CD4-positive, alpha-beta T cell (primary cell): Measurements from ENCODE around the gene ZNF592. TPM values are rescaled to one million over a fixed set of nuclear protein-coding genes. Genes with fewer than 3 reads are reported as not detected.

Experiments
- ATAC-seq: fragments of 200-7000 bp; cut with Tn5 transposase; one replicate; pipeline ENCODE4 v1.10.0; 2022; ENCODE audit warnings: mild to moderate bottlenecking; ENCODE audit not compliant: poor library complexity
- CTCF ChIA-PET: fragments of 350-600 bp; sonication (Branson Sonifier 250); formaldehyde crosslinking; loops from one replicate; lab custom pipeline; 2021; ENCODE audit warnings: antibody characterized with exemption, inconsistent platforms; lab: Charles Lee
- POLR2A ChIA-PET: fragments of 350-600 bp; sonication (Branson Sonifier 250); formaldehyde crosslinking; loops from one replicate; lab custom pipeline; 2021; ENCODE audit warnings: antibody characterized with exemption, inconsistent platforms; lab: Charles Lee
- DNase-seq, 14 experiments: peaks; one replicate each; pipeline ENCODE4 v3.0.0-alpha.2; 2013 to 2020; ENCODE audit warnings: mixed read lengths in 2 of 14
- H3K27ac ChIP-seq, 2 donors: one replicate each; pipeline versions ENCODE4 v1.5.1 to v1.7.0; 2013; ENCODE audit warnings: low read length in 2 of 2, low read depth in 1 of 2, mild to moderate bottlenecking in 1 of 2
- H3K27me3 ChIP-seq, 2 experiments: 1 replicate in 1 of 2; 2 replicates in 1 of 2; pipeline versions ENCODE4 v1.6.1 to v1.7.0; 2013; ENCODE audit warnings: low read length in 2 of 2, control low read depth in 1 of 2, mild to moderate bottlenecking in 1 of 2, moderate library complexity in 1 of 2; ENCODE audit not compliant: insufficient read depth in 2 of 2, control insufficient read depth in 1 of 2
- H3K36me3 ChIP-seq: one replicate; pipeline ENCODE4 v1.6.1; 2013; ENCODE audit warnings: low read length, control low read depth; ENCODE audit not compliant: insufficient read depth
- H3K4me1 ChIP-seq: one replicate; pipeline ENCODE4 v1.6.1; 2013; ENCODE audit warnings: low read length, control low read depth; ENCODE audit not compliant: insufficient read depth
- H3K4me3 ChIP-seq: one replicate; pipeline ENCODE4 v1.5.1; 2013; ENCODE audit warnings: mild to moderate bottlenecking, low read length, moderate library complexity
- H3K9me3 ChIP-seq, 2 experiments: 1 replicate in 1 of 2; 2 replicates in 1 of 2; pipeline versions ENCODE4 v1.6.1 to v1.7.0; 2013; ENCODE audit warnings: low read length in 2 of 2, mild to moderate bottlenecking in 2 of 2, control low read depth in 1 of 2, moderate library complexity in 1 of 2; ENCODE audit not compliant: control insufficient read depth in 1 of 2, insufficient read depth in 1 of 2
- H3K27ac Mint-ChIP-seq: one replicate; pipeline ENCODE4 v1.8.0; 2020; ENCODE audit warnings: mixed read lengths
- H3K27me3 Mint-ChIP-seq: one replicate; pipeline ENCODE4 v1.8.0; 2021; ENCODE audit warnings: mixed read lengths
- H3K36me3 Mint-ChIP-seq: one replicate; pipeline ENCODE4 v1.8.0; 2021; ENCODE audit warnings: low read depth, mixed read lengths
- H3K4me1 Mint-ChIP-seq: one replicate; pipeline ENCODE4 v1.8.0; 2021; ENCODE audit warnings: low read depth, mixed read lengths
- H3K4me3 Mint-ChIP-seq: one replicate; pipeline ENCODE4 v1.8.0; 2020; ENCODE audit warnings: mild to moderate bottlenecking, mixed read lengths
- H3K9me3 Mint-ChIP-seq: one replicate; pipeline ENCODE4 v1.8.0; 2020; ENCODE audit warnings: mixed read lengths
- intact Hi-C, 2 experiments: fragments of 100-400 bp; cut with DNase I in 1 of 2; cut with micrococcal nuclease in 1 of 2; formaldehyde crosslinking; loops; one replicate each; pipeline versions ENCODE4 v1.15.1 to v1.9.0; 2023 to 2025; cut with DNase I, micrococcal nuclease
- total RNA-seq, 174 experiments: library from RNA in 2 of 174; stranded (reverse) in 2 of 174; gene quantifications; one replicate each; pipeline ENCODE4 v1.2.3 and lab custom pipeline; 2021 to 2026
- TF ChIP-seq, protein P1 (sequence below): fragments of 200-600 bp; IDR thresholded peaks from one replicate; pipeline ENCODE4 v1.8.0; 2022; ENCODE audit warnings: antibody characterized with exemption, mild to moderate bottlenecking

Gene ZNF592
- total RNA-seq, 2 experiments from 2014 or later = 37.5 to 38.2 TPM

DNA sequence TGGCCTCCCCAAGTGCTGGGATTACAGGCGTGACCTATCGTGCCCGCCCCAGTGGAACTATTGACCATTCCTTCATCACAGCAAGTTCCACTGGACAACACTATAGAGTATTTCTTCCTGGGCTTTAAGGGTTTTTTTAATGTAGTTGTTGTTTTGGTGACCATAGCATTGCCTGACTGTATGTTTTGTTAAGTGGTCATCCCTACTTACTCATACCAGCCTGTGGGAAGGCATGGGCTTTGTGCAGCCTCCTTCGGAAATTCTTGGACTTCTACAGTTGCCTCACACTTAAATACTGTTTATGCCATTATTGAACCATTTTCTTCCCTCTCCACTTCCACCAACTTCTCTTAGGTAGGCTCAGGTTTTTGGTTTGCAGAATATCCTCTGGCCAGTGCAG lies 48.8 kb downstream of the ZNF592 start:
- no peak overlapping the region for H3K27ac ChIP-seq
- TF ChIP-seq, protein P1, sequence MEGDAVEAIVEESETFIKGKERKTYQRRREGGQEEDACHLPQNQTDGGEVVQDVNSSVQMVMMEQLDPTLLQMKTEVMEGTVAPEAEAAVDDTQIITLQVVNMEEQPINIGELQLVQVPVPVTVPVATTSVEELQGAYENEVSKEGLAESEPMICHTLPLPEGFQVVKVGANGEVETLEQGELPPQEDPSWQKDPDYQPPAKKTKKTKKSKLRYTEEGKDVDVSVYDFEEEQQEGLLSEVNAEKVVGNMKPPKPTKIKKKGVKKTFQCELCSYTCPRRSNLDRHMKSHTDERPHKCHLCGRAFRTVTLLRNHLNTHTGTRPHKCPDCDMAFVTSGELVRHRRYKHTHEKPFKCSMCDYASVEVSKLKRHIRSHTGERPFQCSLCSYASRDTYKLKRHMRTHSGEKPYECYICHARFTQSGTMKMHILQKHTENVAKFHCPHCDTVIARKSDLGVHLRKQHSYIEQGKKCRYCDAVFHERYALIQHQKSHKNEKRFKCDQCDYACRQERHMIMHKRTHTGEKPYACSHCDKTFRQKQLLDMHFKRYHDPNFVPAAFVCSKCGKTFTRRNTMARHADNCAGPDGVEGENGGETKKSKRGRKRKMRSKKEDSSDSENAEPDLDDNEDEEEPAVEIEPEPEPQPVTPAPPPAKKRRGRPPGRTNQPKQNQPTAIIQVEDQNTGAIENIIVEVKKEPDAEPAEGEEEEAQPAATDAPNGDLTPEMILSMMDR = no peak
- CTCF ChIA-PET = no interaction called here
- DNase-seq (no peak), ATAC-seq (no peak)
- no peaks in the 10 kb centered on the region for H3K27me3 ChIP-seq
- no peaks in the 10 kb centered on the region for H3K9me3 ChIP-seq
- peaks cover 4% of the 10 kb centered on the region for H3K4me1 Mint-ChIP-seq
- H3K4me1 ChIP-seq = no peaks in the 10 kb centered on the region
- H3K4me3 Mint-ChIP-seq = no peak overlapping the region
- peaks cover 71% of the 10 kb centered on the region for H3K36me3 ChIP-seq
- H3K27me3 Mint-ChIP-seq = no peaks in the 10 kb centered on the region
- POLR2A ChIA-PET = no interaction called here
- no peak overlapping the region for H3K27ac Mint-ChIP-seq
- H3K9me3 Mint-ChIP-seq = no peaks in the 10 kb centered on the region
- peaks cover 92% of the 10 kb centered on the region for H3K36me3 Mint-ChIP-seq
- no peak overlapping the region for H3K4me3 ChIP-seq
- intact Hi-C loops = no loop called here

DNA sequence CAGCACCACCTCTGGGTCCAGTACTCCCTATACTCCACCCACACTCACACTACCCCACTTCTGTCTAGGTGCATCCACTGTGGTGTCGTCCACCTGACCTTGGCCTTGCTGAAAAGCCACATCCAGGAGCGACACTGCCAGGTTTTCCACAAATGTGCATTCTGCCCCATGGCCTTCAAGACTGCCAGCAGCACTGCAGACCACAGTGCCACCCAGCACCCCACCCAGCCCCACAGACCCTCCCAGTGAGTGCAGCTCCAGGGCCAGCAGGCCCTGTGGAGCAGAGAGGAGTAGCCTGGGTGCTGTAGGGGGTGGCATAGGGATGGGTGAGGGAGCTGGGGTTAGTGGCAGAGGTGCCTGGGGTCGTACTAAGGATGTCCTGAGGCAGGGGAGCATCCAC lies 49.4 kb downstream of the ZNF592 start:
- Mint-ChIP-seq H3K4me3 (no peak overlapping the region), H3K9me3 (no peaks in the 10 kb centered on the region), H3K36me3 (peaks cover 91% of the 10 kb centered on the region), H3K27ac (no peak overlapping the region), H3K4me1 (peaks cover 4% of the 10 kb centered on the region), H3K27me3 (no peaks in the 10 kb centered on the region)
- ChIA-PET CTCF (no interaction called here), POLR2A (no interaction called here)
- Histone ChIP-seq H3K9me3 (no peaks in the 10 kb centered on the region), H3K27me3 (no peaks in the 10 kb centered on the region), H3K36me3 (peaks cover 71% of the 10 kb centered on the region), H3K27ac (no peak overlapping the region), H3K4me3 (no peak overlapping the region), H3K4me1 (no peaks in the 10 kb centered on the region)
- ATAC-seq (no peak), DNase-seq (no peak)
- TF ChIP-seq, protein P1 = no peak
- intact Hi-C loops = no loop called here

DNA sequence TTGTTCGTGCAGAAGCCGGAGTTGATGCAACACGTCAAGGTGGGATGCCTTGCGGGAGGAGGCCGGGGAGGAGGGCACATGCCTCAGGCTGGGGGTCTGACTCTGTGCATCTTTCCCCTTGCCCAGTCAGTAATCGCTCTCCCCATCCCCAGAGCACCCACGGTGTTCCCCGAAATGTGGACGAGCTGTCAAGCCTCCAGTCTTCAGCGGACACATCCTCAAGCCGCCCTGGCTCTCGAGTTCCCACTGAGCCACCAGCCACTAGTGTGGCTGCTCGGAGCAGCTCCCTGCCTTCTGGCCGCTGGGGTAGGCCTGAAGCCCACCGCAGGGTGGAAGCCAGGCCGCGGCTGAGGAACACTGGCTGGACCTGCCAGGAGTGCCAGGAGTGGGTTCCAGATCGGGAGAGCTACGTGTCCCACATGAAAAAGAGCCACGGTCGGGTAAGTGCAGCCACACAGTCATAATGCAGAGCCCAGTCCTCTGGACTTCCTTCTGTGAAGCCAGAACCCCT lies 50.1 kb downstream of the ZNF592 start:
- Mint-ChIP-seq H3K36me3 (peaks cover 94% of the 10 kb centered on the region), H3K9me3 (no peaks in the 10 kb centered on the region), H3K4me3 (no peak overlapping the region), H3K27ac (no peak overlapping the region), H3K27me3 (no peaks in the 10 kb centered on the region), H3K4me1 (peaks cover 4% of the 10 kb centered on the region)
- POLR2A ChIA-PET = no interaction called here
- H3K27me3 ChIP-seq = no peaks in the 10 kb centered on the region
- no peak overlapping the region for H3K4me3 ChIP-seq
- H3K9me3 ChIP-seq = no peaks in the 10 kb centered on the region
- H3K27ac ChIP-seq = no peak overlapping the region
- DNase-seq = no peak
- H3K4me1 ChIP-seq = no peaks in the 10 kb centered on the region
- intact Hi-C loops = no loop called here
- CTCF ChIA-PET = no interaction called here
- TF ChIP-seq, protein P1 = no peak
- ATAC-seq = no peak
- H3K36me3 ChIP-seq = peaks cover 71% of the 10 kb centered on the region
